HT-29 (cell line): ENCODE results near the gene CBFA2T2. TPM values are rescaled to one million over a fixed set of nuclear protein-coding genes. Genes with fewer than 3 reads are reported as not detected.
"Not testable (repeated sequence)": the region's sequence is repeated elsewhere in the genome, so short reads cannot be mapped to it uniquely, and the experiment has no call there.

Experiments
- DNase-seq: peaks from one replicate; pipeline ENCODE4 v3.0.0-alpha.2; 2015; ENCODE audit warnings: low spot score
- total RNA-seq: library from RNA; depleted of rRNA; stranded (reverse); fragments of >200 nt; shearing (Covaris generic); gene quantifications from 2 replicates; pipeline ENCODE4 v1.2.3, GENCODE V29; 2014

CBFA2T2 gene
- total RNA-seq, 1 experiment from 2014 or later: 9.6 TPM

- DNase-seq: no peak
These were observed 59.5 kb downstream of the CBFA2T2 start for GRCh38 chr20:33549229-33549999.

DNA sequence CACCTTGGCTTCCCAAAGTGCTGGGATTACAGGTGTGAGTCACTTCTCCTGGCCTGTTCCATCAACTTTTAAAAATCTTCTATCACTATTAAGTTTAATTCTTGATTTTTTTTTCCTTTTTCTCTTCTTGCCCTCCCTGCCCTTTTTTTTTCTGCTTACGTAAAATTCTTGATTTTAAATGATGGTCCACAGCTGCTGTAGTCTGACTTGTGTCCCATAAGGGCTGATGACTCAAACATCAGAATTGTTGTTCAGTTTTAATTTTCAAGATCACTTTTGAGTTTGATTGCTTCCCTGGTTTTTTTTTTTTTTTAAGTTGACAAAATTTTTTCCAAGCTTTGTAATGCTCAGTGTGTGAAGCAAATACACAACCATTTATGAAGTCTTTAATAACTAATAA, 61.9 kb downstream of the CBFA2T2 start:
- no peak for DNase-seq

GRCh38 chr20:33552519-33552918, 62.6 kb downstream of the CBFA2T2 start:
- no peak for DNase-seq

DNA sequence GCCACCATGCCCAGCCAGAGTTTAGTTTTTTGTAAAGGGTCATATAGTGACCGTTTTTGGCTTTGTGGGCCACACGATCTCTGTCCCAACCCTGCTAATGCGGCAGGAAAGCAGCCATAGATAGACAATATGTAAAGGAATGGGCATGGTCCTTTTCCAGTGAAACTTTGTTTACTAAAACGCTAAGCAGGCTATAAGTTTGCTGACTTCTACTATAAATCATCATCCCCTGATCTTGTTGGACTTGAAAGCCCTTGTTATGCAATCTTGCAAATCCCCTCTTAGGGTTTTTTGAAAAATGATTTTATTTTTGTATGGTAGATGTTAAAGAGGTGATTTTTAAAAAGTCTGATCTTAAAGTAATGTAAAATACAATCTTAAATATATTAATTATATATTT, 63.6 kb downstream of the CBFA2T2 start:
- no peak for DNase-seq

DNA sequence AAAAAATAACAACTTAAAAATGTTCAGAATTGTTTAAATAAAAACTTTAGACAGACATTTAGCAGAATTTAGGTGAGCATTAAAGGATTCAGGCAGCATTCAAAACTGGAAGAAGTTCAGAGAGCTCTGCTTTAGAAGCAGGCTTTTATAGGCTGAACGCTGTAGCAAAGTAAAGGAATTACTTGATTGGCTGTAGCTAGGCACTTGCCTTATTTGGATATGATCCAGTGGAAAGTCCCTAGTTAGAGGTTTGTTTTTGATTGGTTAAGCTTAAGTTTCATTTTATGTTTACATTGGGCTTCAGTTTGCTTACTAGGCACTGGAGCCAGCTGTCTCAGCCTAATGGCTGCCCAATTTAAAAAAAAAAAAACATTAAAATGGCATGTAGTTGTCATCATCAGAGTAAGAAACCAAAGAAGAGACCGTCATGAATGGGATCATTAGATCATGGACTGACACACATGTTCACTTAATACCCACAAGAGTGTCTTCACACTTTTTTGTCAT, 65.1 kb downstream of the CBFA2T2 start:
- peak; percentile 91 for DNase-seq

DNA sequence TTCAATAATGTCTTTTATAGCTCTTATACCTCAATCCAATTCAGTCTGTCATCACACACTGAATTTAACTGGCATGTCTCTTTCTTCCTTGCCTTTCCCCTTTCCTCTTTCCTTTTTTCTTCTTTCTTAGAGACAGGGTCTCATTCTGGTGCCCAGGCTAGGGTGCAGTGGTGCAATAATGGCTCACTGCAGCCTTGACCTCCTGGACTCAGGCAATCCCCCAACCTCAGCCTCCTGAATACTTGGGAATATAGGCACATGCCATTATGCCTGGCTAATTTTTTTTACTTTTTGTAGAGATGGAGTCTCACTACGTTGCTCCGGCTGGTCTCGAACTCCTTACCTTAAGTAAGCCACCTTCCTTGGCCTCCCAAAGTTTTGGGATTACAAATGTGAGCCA, 65.9 kb downstream of the CBFA2T2 start:
- DNase-seq: no peak

GRCh38 chr20:33556246-33556645, 66.3 kb downstream of the CBFA2T2 start:
- no peak for DNase-seq

- DNase-seq: no peak
These were observed 68.7 kb downstream of the CBFA2T2 start for GRCh38 chr20:33558348-33559144.

DNA sequence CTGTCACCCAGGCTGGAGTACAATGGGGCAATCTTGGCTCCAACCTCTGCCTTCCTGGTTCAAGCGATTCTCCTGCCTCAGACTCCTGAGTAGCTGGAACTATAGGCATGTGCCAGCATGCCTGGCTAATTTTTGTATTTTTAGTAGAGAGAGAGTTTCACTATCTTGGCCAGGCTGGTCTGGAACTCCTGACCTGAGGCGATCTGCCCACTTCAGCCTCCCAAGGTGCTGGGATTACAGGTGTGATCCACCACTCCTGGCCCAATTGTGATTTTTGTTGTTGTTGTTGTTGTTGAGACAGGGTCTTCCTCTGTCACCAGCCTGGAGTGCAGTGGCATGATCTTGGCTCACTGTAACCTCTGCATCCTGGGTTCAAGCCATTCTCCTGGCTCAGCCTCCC, 69.3 kb downstream of the CBFA2T2 start:
- DNase-seq: no peak

DNA sequence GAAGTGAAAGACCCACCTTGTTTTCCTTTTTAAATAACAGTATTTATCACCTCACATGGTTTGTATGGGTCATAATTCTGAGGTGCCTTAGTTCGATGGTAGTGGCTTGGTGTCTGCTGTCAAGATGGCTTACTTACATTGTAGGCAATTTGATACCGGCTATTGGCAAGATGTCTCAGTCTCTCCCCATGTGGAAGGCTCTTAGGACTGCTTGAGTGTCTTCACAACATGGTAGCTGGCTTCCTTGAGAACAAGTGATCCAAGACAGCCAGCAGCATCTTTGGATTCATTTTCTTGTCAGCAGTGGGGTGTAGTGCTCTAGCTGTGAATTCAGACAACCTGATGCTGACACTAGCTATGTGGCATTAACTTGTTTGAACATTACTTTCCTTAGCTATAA, 70.1 kb downstream of the CBFA2T2 start:
- DNase-seq: no peak

GRCh38 chr20:33561053-33561452, 71.2 kb downstream of the CBFA2T2 start:
- not testable (repeated sequence) for DNase-seq

DNA sequence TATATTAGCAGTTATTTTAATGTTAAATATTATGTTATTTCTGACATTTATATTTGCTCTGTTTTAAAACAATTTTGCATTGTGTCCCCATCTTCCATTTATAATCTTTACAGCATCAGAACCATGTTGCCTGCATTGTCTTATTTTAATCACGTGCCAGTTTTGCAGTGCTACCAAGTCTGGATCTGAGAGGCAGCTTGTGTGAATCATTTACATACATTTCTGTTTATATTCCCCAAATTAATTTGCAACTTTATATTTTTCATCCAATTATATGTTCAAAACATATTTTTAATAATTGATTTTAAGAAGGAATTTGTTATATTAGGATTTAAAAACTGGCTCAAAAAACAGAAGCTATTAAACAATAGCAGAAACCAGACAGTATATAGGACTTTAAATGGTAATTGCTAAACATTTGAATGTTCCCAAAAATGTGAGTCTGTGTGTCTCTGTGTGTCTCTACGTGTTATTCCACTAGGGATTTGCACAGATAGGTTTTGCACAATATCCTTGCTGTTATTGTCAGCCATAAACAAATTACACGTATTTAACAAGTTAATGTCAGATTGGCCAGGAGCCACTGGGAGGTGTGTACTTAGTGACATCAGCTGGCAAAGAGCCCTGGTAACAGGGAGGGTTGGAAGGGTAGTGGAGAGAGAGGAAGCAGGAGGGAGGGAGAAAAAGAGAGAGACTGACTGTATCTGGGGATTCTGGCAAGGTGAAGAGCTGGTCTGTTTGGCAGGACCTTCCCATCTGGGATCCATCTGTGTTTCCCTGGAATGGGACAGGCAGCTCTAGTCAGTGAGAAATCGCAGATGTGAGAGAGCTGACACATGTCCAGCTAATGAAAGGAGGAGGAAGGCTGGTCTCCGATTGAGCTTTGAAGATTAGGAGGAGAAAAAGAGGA, 72.1 kb downstream of the CBFA2T2 start:
- DNase-seq: peak; percentile 95

DNA sequence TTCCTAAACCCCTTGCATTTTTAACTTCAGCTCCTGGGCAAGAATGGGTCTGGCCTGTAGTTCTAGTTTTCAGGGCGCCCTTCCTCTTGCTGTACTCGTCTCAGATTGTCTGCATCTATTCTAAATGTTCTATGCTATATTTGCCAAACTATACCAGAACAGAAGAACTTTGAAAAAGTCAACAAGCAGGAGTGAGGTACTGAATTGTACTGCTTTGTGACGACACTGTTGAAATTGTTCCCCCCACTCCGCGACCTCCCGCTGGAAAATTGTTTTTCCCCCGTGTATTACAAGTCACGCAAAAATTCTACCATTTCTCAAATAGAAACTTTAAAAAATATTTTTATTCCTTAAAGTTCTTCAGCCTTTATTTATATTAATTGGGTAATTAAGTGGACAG, 73.9 kb downstream of the CBFA2T2 start:
- no peak for DNase-seq

- DNase-seq: no peak
These were observed 77.1 kb downstream of the CBFA2T2 start for GRCh38 chr20:33566781-33567603.

DNA sequence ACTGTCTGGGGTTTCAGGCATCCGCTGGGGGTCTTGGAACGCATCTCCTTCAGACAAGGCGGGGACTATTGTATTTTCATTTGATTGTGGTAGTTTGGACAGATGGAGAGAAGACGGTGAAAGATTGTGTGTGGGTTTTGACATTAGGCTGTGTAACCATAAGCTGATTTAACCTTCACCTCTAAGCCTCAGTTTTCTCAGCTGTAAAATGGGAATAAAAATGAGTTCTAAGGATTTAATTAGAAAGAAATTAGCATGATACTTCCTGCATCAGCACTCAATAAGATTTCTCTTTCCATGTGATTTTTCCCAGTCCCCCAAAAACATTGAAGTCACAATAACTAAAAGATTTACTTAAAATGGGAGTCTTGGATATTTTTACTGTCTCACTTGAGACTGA, 78.1 kb downstream of the CBFA2T2 start:
- no peak for DNase-seq

GRCh38 chr20:33568378-33568777, 78.5 kb downstream of the CBFA2T2 start:
- no peak for DNase-seq

DNA sequence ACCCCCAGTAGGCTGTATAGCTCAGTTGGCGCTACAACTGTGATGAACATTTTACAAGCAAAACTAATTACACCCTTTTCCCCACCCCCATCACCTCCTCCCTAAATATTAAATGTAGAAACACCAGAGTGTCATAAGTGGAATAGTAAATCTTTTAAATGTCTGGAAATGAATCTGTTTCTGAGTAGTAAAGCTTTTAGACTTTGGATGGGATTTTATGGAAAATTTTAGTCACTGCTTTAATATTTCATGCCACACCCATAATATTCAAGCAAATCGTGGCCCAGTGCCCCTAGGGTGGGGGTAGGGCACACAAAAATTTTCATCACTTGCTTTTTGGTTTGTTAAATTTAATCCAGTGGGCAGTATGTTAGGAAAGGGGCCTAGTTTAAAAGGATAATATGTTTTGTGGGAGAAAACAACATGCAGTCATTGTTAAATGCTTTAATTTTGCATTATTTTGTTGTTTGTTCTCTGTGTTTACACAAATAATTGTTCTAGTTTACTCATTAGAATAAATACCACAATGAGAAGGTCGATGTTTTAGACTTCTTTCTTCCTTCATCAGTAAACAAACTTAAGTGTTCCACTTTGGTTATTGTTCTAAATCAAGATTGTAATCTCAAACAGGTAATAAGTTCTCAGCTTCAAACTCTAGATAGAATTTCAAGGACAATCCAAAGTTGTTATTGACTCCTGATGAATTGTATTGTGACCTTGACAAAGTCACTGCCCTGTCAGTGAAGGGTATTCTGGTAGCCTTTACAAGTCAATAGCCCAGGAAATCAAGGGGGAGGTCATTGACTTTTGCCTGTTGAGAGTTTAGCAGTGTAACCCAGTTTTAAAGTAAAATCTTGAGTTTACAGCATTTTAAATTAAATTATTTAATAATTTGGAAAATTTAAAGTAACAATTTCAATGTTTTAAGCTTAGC, 79.2 kb downstream of the CBFA2T2 start:
- DNase-seq: no peak

DNA sequence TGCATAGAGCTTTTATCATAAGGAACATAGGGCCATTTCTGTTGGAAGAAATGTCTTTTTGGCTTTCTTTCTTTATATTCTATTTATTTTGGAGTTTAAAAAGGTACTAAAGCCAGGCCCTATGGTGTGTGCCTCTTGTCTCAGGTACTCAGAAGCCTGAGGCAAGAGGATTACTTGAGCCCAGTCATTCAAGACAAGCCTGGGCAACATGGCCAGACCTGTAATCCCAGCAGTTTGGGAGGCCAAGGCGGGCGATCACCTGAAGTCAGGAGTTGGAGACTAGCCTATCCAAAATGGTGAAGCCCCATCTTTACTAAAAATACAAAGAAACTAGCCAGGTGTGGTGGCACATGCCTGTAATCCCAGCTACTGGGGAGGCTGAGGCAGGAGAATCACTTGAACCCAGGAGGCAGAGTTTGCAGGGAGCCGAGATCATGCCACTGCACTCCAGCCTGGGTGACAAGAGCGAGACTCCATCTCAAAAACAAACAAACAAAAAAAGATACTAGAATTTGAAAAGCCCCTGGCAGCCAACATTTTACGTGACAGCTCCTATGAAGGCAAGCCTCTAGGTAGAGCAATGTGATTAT, 80.0 kb downstream of the CBFA2T2 start:
- no peak for DNase-seq

GRCh38 chr20:33570743-33571142, 80.8 kb downstream of the CBFA2T2 start:
- no peak for DNase-seq
